Fibroblast of lung (primary cell): Measurements from ENCODE around the gene PROM2. TPM values are rescaled to one million over a fixed set of nuclear protein-coding genes. Genes with fewer than 3 reads are reported as not detected.

Experiments
- DNase-seq, 2 donors: peaks; one replicate each; pipeline versions ENCODE4 v3.0.0 to v3.0.0-alpha.2; 2010; ENCODE audit warnings: low read depth in 2 of 2
- H2AFZ ChIP-seq: 2 replicates; pipeline ENCODE4 v1.5.1; 2012; ENCODE audit warnings: low read length, control low read depth, inconsistent platforms
- H3K27ac ChIP-seq: 2 replicates; pipeline ENCODE4 v1.5.1; 2011; ENCODE audit warnings: low read length, control low read depth; ENCODE audit not compliant: insufficient read depth
- H3K27me3 ChIP-seq: 2 replicates; pipeline ENCODE4 v1.5.1; 2011; ENCODE audit warnings: mild to moderate bottlenecking, low read length; ENCODE audit not compliant: control insufficient read depth, insufficient read depth
- H3K36me3 ChIP-seq: 2 replicates; pipeline ENCODE4 v1.5.1; 2011; ENCODE audit warnings: low read length; ENCODE audit not compliant: control insufficient read depth, insufficient read depth
- H3K4me1 ChIP-seq: 2 replicates; pipeline ENCODE4 v1.5.1; 2011; ENCODE audit warnings: low read length; ENCODE audit not compliant: control insufficient read depth, insufficient read depth; ENCODE audit errors: extremely low read depth
- H3K4me2 ChIP-seq: 2 replicates; pipeline ENCODE4 v1.5.1; 2011; ENCODE audit warnings: low read length, control low read depth; ENCODE audit not compliant: insufficient read depth; ENCODE audit errors: extremely low read depth
- H3K4me3 ChIP-seq, 4 experiments: fragments of 200-600 bp in 1 of 4; sonication (generic) in 1 of 4; replicated peaks in 1 of 4; 2 replicates each; pipeline ENCODE4 v1.5.1; 2011 to 2016; ENCODE audit warnings: low read length in 4 of 4, low read depth in 3 of 4, mild to moderate bottlenecking in 3 of 4, control low read depth in 2 of 4, inconsistent platforms in 1 of 4, mixed read lengths in 1 of 4; ENCODE audit not compliant: insufficient read depth in 1 of 4; ENCODE audit errors: control extremely low read depth in 1 of 4
- H3K79me2 ChIP-seq: 2 replicates; pipeline ENCODE4 v1.5.1; 2012; ENCODE audit warnings: mild to moderate bottlenecking, low read length, inconsistent platforms; ENCODE audit not compliant: control insufficient read depth, insufficient read depth
- H3K9ac ChIP-seq: 2 replicates; pipeline ENCODE4 v1.5.1; 2011; ENCODE audit warnings: mild to moderate bottlenecking, low read length, control low read depth; ENCODE audit not compliant: insufficient read depth
- H3K9me3 ChIP-seq: 2 replicates; pipeline ENCODE4 v1.5.1; 2012; ENCODE audit warnings: low read depth, low read length; ENCODE audit not compliant: control insufficient read depth, insufficient read depth
- H4K20me1 ChIP-seq: 2 replicates; pipeline ENCODE4 v1.5.1; 2011; ENCODE audit warnings: low read length; ENCODE audit not compliant: control insufficient read depth, insufficient read depth; ENCODE audit errors: extremely low read depth
- EZH2 ChIP-seq: IDR thresholded peaks from 2 replicates; pipeline ENCODE4 v1.5.1; 2012; ENCODE audit warnings: low read length, control low read depth, mild to moderate bottlenecking; ENCODE audit errors: missing control alignments
- polyA plus RNA-seq, 2 donors: library from polyadenylated mRNA; depleted of rRNA in 1 of 2; stranded (reverse) in 1 of 2; unstranded in 1 of 2; fragments of >200 nt; gene quantifications; 2 replicates each; pipeline ENCODE4 v1.2.1, GENCODE V29; 2011 to 2012; ENCODE audit warnings: missing spikeins in 1 of 2
- total RNA-seq: library from RNA; depleted of rRNA; stranded (reverse); fragments of >200 nt; gene quantifications from 2 replicates; pipeline ENCODE4 v1.2.1, GENCODE V29; 2014
- TF ChIP-seq, protein P1 (sequence below), 2 donors: IDR thresholded peaks in 1 of 2; conservative IDR thresholded peaks in 1 of 2; 1 replicate in 1 of 2; 2 replicates in 1 of 2; pipeline ENCODE4 v1.5.1; 2011 to 2012; ENCODE audit warnings: low read length in 2 of 2, control low read depth in 1 of 2, inconsistent platforms in 1 of 2, low read depth in 1 of 2, mild to moderate bottlenecking in 1 of 2

Gene PROM2
- total and polyA plus RNA-seq, 2 donors (not counting 1 experiment from before 2014, with no cell fraction given) = 0.05 to 0.33 TPM

GRCh38 chr2:95297639-95298395 is 23.6 kb downstream of the PROM2 start:
- H3K4me2 ChIP-seq = no peak overlapping the region

DNA sequence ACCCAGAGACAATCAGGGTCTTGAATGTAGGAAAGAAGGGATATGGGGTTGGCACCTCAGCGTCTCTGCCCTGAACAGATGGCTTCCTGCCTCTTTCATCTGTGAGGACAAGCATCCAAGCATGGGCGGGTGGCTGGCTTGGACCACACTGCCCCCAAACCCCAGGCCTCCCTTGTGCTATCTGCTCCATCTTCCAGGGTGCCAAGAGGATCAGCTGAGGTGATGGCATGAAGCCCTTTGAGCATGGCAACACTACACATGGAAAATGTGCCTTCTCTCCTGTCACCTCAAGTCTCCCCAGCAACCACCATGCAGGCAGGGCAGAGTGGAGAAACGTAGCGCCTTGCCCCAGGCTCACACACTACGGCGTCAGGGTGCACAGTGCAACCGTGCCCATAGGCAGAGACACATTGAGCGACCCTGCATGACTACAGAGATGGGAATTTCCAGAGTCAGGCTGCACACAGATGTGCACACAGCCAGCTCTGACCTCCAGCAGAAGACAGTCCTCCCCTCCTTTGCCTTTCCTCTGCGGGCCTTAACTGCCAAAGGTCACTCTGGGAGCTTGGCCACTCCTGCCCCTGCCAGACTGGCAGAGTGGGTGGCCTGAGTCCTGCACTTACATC is 24.4 kb downstream of the PROM2 start:
- Histone ChIP-seq H3K27ac (no peak overlapping the region), H3K4me2 (no peak overlapping the region), H3K9me3 (no peaks in the 10 kb centered on the region), H3K27me3 (no peaks in the 10 kb centered on the region), H3K4me3 (no peak overlapping the region), H3K9ac (no peak overlapping the region), H3K4me1 (no peaks in the 10 kb centered on the region), H3K79me2 (no peaks in the 10 kb centered on the region), H2AFZ (no peak overlapping the region), H3K36me3 (no peaks in the 10 kb centered on the region), H4K20me1 (no peaks in the 10 kb centered on the region)
- DNase-seq = no peak
- TF ChIP-seq EZH2 = no peak
- TF ChIP-seq, protein P1, sequence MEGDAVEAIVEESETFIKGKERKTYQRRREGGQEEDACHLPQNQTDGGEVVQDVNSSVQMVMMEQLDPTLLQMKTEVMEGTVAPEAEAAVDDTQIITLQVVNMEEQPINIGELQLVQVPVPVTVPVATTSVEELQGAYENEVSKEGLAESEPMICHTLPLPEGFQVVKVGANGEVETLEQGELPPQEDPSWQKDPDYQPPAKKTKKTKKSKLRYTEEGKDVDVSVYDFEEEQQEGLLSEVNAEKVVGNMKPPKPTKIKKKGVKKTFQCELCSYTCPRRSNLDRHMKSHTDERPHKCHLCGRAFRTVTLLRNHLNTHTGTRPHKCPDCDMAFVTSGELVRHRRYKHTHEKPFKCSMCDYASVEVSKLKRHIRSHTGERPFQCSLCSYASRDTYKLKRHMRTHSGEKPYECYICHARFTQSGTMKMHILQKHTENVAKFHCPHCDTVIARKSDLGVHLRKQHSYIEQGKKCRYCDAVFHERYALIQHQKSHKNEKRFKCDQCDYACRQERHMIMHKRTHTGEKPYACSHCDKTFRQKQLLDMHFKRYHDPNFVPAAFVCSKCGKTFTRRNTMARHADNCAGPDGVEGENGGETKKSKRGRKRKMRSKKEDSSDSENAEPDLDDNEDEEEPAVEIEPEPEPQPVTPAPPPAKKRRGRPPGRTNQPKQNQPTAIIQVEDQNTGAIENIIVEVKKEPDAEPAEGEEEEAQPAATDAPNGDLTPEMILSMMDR (conservative IDR thresholded peaks at IDR 0.05 in 1 of 2, IDR thresholded peaks at IDR 0.05 in 1 of 2; ENCODE audit: low read depth in 1 of 2, low read length in 2 of 2) = no peak

More at GRCh38 chr2:95297639-95298395, 23.6 kb downstream of the PROM2 start:
- Histone ChIP-seq H4K20me1 (no peaks in the 10 kb centered on the region), H3K79me2 (no peaks in the 10 kb centered on the region), H3K4me1 (no peaks in the 10 kb centered on the region), H3K36me3 (no peaks in the 10 kb centered on the region), H3K27ac (no peak overlapping the region), H2AFZ (no peak overlapping the region), H3K4me3 (no peak overlapping the region), H3K27me3 (no peaks in the 10 kb centered on the region), H3K9ac (no peak overlapping the region), H3K9me3 (no peaks in the 10 kb centered on the region)
- TF ChIP-seq, protein P1 (conservative IDR thresholded peaks at IDR 0.05 in 1 of 2, IDR thresholded peaks at IDR 0.05 in 1 of 2; ENCODE audit: low read depth in 1 of 2, low read length in 2 of 2) = no peak
- DNase-seq = no peak

DNA sequence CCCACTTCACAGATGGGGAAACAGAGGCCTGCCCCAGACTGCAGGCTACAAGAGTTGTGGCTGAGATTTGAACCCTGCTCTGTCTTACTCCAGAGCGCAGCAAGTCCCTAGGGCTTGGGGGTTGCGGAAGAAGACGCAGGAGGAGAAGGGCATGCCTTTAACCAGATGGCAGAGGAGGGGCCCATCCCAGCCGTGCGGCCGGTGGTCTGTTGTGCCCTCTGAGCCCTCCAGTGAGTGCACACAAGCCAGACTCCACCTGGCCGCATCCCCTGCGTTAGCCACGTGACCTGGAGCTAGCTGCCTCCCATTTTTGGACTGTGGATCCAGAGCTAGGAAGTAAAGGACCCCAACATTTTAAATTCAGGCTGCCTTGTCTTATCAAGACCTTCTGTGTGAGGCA is 25.7 kb downstream of the PROM2 start:
- Histone ChIP-seq H2AFZ (no peak overlapping the region), H3K27ac (no peak overlapping the region), H4K20me1 (no peaks in the 10 kb centered on the region), H3K4me2 (no peak overlapping the region), H3K9me3 (no peaks in the 10 kb centered on the region), H3K36me3 (no peaks in the 10 kb centered on the region), H3K4me1 (no peaks in the 10 kb centered on the region), H3K4me3 (no peak overlapping the region), H3K27me3 (no peaks in the 10 kb centered on the region), H3K79me2 (no peaks in the 10 kb centered on the region), H3K9ac (no peak overlapping the region)
- DNase-seq = no peak
- TF ChIP-seq, protein P1 (conservative IDR thresholded peaks at IDR 0.05 in 1 of 2, IDR thresholded peaks at IDR 0.05 in 1 of 2; ENCODE audit: low read depth in 1 of 2, low read length in 2 of 2) = no peak
- TF ChIP-seq EZH2 = no peak
